SK-N-SH treated with all-trans-retinoic acid at 6 μM for 48 hours (cell line): ENCODE measurements around the gene DSC3.

Source experiments
- ARNTL ChIP-seq: fragments of 450-650 bp; formaldehyde crosslinking; IDR thresholded peaks from 2 replicates; pipeline ENCODE4 v1.5.0; 2020; ENCODE audit warnings: low read depth, mild to moderate bottlenecking, moderate library complexity, borderline replicate concordance
- ISL1 ChIP-seq: fragments of 250-450 bp; sonication (Bioruptor Pico); IDR thresholded peaks from 2 replicates; pipeline ENCODE4 v2.1.2; 2022; ENCODE audit warnings: mild to moderate bottlenecking, moderate library complexity
- PATZ1 ChIP-seq: fragments of 250-450 bp; sonication (Bioruptor Pico); IDR thresholded peaks from 2 replicates; pipeline ENCODE4 v1.8.0; 2020; ENCODE audit warnings: mild to moderate bottlenecking, moderate library complexity, borderline replicate concordance
- POU6F1 ChIP-seq: fragments of 250-450 bp; sonication (Bioruptor Pico); IDR thresholded peaks from 2 replicates; pipeline ENCODE4 v1.8.0; 2021; ENCODE audit warnings: low read depth, mild to moderate bottlenecking, moderate library complexity, borderline replicate concordance
- RARB ChIP-seq: fragments of 250-450 bp; sonication (Bioruptor Pico); IDR thresholded peaks from 2 replicates; pipeline ENCODE4 v1.8.0; 2021; ENCODE audit warnings: mild to moderate bottlenecking, moderate library complexity
- SNAI2 ChIP-seq: fragments of 250-450 bp; sonication (Bioruptor Pico); IDR thresholded peaks from 2 replicates; pipeline ENCODE4 v1.5.0; 2020; ENCODE audit warnings: mild to moderate bottlenecking, moderate library complexity

GRCh38 chr18:30944773-30945417, 97.6 kb downstream of the DSC3 start:
- TF ChIP-seq POU6F1 (no peak), PATZ1 (CRISPR knock-in tag) (no peak), ARNTL (no peak), SNAI2 (CRISPR knock-in tag) (no peak), RARB (CRISPR knock-in tag) (no peak), ISL1 (no peak)
